Activated CD8-positive, alpha-beta T cell treated with anti-CD3 and anti-CD28 coated beads, Interleukin-2, amount 10 ng/mL, durations not matched to agents 7 days and 5 days (primary cell): ENCODE results near the gene PCDH15. TPM values are rescaled to one million over a fixed set of nuclear protein-coding genes. Genes with fewer than 3 reads are reported as not detected.

Experiments used
- ATAC-seq: fragments of 150-1000 bp; cut with Tn5 transposase; one replicate; pipeline ENCODE4 v1.10.0; 2021; ENCODE audit warnings: moderate library complexity
- CTCF ChIA-PET: fragments of 350-600 bp; sonication (Branson Sonifier 250); formaldehyde crosslinking; loops from one replicate; lab custom pipeline; 2021; ENCODE audit warnings: antibody characterized with exemption; lab: Charles Lee
- POLR2A ChIA-PET: fragments of 350-600 bp; sonication (Branson Sonifier 250); formaldehyde crosslinking; loops from one replicate; lab custom pipeline; 2021; ENCODE audit warnings: antibody characterized with exemption; lab: Charles Lee
- DNase-seq: peaks from one replicate; pipeline ENCODE4 v3.0.0-alpha.2; 2020
- H3K27ac Mint-ChIP-seq: one replicate; pipeline ENCODE4 v1.8.0; 2021; ENCODE audit warnings: mild to moderate bottlenecking, mixed read lengths
- H3K27me3 Mint-ChIP-seq: one replicate; pipeline ENCODE4 v1.8.0; 2021; ENCODE audit warnings: low read depth, mixed read lengths
- H3K36me3 Mint-ChIP-seq: one replicate; pipeline ENCODE4 v1.8.0; 2021; ENCODE audit warnings: low read depth, mixed read lengths
- H3K4me1 Mint-ChIP-seq: one replicate; pipeline ENCODE4 v1.8.0; 2021; ENCODE audit warnings: low read depth, mixed read lengths
- H3K4me3 Mint-ChIP-seq: one replicate; pipeline ENCODE4 v1.8.0; 2021; ENCODE audit warnings: mild to moderate bottlenecking, mixed read lengths
- H3K9me3 Mint-ChIP-seq: one replicate; pipeline ENCODE4 v1.8.0; 2022; ENCODE audit warnings: mixed read lengths; ENCODE audit not compliant: insufficient read depth
- total RNA-seq, 2 experiments: library from RNA; stranded (reverse); gene quantifications; one replicate each; pipeline ENCODE4 v1.2.3, GENCODE V29; 2021

Gene PCDH15
- total RNA-seq, 2 experiments from 2014 or later = not detected

DNA sequence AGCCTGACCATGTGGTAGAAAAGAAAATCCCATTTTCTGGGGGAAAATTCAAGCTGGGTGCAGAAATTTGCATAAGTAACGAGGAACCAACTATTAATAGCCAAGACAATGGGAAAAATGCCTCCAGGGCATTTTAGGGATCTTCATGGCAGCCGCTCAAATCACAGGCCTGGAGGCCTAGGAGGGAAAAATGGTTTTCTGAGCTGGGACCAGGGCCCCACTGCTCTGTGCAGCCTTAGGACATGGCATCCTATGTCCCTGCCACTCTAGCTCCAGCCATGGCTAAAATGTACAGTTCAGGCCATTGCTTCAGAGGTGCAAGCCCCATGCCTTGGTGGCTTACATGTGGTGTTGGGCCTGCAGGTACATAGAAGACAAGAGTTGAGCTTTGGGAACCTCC lies 459.0 kb downstream of the PCDH15 start:
- ChIA-PET POLR2A (no interaction called here), CTCF (no interaction called here)
- H3K4me1 Mint-ChIP-seq = no peaks in the 10 kb centered on the region
- H3K4me3 Mint-ChIP-seq = no peak overlapping the region
- H3K9me3 Mint-ChIP-seq = peaks cover 15% of the 10 kb centered on the region
- DNase-seq = no peak
- H3K27ac Mint-ChIP-seq = no peak overlapping the region
- ATAC-seq = no peak
- H3K27me3 Mint-ChIP-seq = no peaks in the 10 kb centered on the region
- H3K36me3 Mint-ChIP-seq = no peaks in the 10 kb centered on the region

DNA sequence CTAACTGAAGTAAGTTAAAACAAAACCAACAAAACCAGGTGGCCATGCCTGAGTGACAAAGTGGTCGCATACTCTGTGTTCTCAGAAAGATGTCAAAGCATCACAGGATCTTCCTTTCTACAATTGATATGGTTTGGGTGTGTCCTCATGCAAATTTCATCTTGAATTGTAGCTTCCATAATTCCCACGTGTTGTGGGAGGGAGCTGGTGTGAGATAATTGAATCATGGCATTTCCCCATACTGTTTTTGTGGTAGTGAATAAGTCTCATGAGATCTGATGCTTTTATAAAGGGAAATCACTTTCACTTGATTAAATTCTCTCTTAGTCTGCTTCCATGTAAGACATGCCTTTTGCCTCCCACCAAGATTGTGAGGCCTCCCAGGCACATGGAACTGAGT lies 465.7 kb downstream of the PCDH15 start:
- CTCF ChIA-PET = no interaction called here

DNA sequence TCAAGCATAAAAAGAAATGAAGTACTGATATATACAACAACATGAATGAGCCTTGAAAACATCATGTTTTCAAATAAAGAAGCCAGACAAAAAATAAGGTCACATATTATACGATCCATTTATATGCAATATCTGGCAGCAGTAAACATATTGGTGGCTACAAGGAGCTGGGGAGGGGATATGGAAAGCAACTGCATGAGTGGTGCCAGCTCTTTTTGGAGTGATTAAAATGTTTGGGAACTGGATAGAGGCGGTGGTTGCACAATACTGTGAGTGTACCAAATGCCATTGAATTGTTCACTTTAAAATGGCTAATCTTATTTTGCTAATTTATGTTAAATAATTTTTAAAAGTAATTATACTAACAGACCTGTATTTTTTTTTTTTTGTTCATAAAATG lies 481.7 kb downstream of the PCDH15 start:
- no peak for DNase-seq
- ChIA-PET CTCF (no interaction called here), POLR2A (no interaction called here)
- H3K4me1 Mint-ChIP-seq = no peaks in the 10 kb centered on the region
- no peak overlapping the region for H3K27ac Mint-ChIP-seq
- H3K9me3 Mint-ChIP-seq = peaks cover 13% of the 10 kb centered on the region
- H3K4me3 Mint-ChIP-seq = no peak overlapping the region
- ATAC-seq = no peak
- no peaks in the 10 kb centered on the region for H3K27me3 Mint-ChIP-seq
- H3K36me3 Mint-ChIP-seq = no peaks in the 10 kb centered on the region

More for the DNA sequence above, 465.7 kb downstream of the PCDH15 start:
- POLR2A ChIA-PET = no interaction called here
- Mint-ChIP-seq H3K27me3 (no peaks in the 10 kb centered on the region), H3K9me3 (peaks cover 8% of the 10 kb centered on the region), H3K27ac (no peak overlapping the region), H3K4me1 (no peaks in the 10 kb centered on the region), H3K4me3 (no peak overlapping the region), H3K36me3 (no peaks in the 10 kb centered on the region)
- DNase-seq = no peak
- no peak for ATAC-seq

DNA sequence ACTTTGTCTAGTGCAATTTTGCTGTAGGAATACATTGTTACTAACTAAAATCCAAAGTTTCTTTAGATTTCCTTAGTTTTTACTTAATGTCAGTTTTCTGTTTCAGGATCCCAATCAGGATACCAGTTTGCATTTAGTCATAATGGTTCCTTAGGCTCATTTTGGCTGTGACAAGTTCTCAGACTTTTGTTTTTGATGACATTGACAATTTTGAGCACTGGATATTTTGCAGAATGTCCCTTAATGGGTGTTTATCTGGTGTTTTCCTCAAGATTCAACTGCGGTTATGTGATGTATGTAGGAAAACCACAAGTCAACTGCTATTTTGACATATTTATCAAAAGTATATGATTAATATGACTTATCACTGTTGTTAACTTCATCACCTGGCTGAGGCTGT lies 482.6 kb downstream of the PCDH15 start:
- no peaks in the 10 kb centered on the region for H3K27me3 Mint-ChIP-seq
- H3K4me1 Mint-ChIP-seq = no peaks in the 10 kb centered on the region
- no peak for DNase-seq
- H3K4me3 Mint-ChIP-seq = no peak overlapping the region
- H3K9me3 Mint-ChIP-seq = peaks cover 9% of the 10 kb centered on the region
- ChIA-PET CTCF (no interaction called here), POLR2A (no interaction called here)
- no peak overlapping the region for H3K27ac Mint-ChIP-seq
- no peaks in the 10 kb centered on the region for H3K36me3 Mint-ChIP-seq
- ATAC-seq = no peak

DNA sequence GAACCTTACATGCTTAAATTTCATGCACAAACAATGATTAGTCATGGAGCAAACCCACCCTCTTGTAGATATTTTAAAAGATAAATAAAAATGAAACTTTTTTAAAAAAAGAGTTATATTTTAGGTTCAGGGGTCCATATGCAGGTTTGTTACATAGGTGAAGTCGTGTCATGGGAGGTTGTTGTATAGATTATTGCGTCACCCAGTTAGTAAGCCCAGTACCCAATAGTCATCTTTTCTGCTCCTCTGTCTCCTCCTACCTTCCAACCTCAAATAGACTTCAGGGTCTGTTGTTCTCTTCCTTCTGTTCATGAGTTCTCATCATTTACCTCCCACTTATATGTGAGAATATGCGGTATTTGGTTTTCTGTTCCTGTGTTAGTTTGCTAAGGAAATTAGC lies 486.6 kb downstream of the PCDH15 start:
- H3K27ac Mint-ChIP-seq = no peak overlapping the region
- POLR2A ChIA-PET = no interaction called here
- H3K36me3 Mint-ChIP-seq = no peaks in the 10 kb centered on the region
- CTCF ChIA-PET = no interaction called here
- DNase-seq (no peak), ATAC-seq (no peak)
- no peaks in the 10 kb centered on the region for H3K27me3 Mint-ChIP-seq
- no peaks in the 10 kb centered on the region for H3K4me1 Mint-ChIP-seq
- peaks cover 8% of the 10 kb centered on the region for H3K9me3 Mint-ChIP-seq
- H3K4me3 Mint-ChIP-seq = no peak overlapping the region

DNA sequence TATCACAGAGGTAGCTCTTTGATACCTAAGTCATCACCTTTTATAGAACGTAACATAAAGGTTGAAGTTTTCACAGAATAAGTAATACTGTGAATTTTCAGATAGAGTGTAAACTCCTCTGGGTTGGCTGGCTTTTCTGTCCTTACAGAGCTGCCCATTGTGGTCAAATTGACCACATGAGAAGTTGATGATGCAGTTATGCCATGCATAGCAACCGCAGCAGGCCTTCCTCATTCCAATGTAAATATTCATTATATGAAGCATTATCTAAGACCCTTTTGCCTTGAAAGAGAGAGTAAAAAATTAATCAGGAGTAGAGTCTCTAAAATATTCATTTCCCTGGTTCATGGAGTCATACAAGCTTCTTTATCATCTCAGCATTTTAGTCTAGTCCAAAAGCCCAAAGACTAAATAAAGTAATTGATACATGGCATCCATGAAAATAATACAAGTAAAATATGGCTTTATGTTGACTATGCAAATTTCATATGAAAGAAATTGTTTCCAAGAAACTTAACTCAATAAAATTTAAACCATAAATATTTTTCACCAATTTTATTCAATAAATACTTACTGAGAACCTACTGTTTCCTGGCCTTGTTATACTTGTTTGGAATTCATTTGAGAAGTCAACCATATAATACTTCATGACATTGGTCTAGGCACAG lies 516.4 kb downstream of the PCDH15 start:
- H3K9me3 Mint-ChIP-seq = peaks cover 22% of the 10 kb centered on the region
- no peak for ATAC-seq
- no peaks in the 10 kb centered on the region for H3K4me1 Mint-ChIP-seq
- DNase-seq = no peak
- H3K4me3 Mint-ChIP-seq = no peak overlapping the region
- CTCF ChIA-PET = no interaction called here
- no peak overlapping the region for H3K27ac Mint-ChIP-seq
- POLR2A ChIA-PET = no interaction called here
- H3K27me3 Mint-ChIP-seq = no peaks in the 10 kb centered on the region
- H3K36me3 Mint-ChIP-seq = no peaks in the 10 kb centered on the region

DNA sequence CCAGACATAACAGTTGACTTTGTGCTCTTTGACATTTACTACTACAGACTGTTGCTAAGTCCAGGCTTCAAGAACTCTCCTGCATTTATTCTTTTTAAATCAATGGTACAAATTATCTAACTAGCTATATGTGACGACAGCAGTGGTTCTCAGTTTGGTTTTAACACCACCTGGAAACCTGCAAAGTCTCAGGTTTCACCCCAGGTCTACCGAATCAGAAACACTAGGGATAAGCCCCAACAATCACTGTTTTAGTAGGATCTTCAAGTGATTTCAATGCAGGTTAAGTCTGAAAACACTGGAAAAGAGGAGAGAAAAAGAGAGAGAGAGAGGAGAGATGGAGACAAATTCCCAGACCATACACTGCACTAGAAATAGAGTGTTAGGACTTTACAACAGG lies 519.0 kb downstream of the PCDH15 start:
- ChIA-PET POLR2A (no interaction called here), CTCF (no interaction called here)
- H3K27me3 Mint-ChIP-seq = no peaks in the 10 kb centered on the region
- ATAC-seq (no peak), DNase-seq (no peak)
- H3K4me1 Mint-ChIP-seq = no peaks in the 10 kb centered on the region
- no peaks in the 10 kb centered on the region for H3K36me3 Mint-ChIP-seq
- H3K4me3 Mint-ChIP-seq = no peak overlapping the region
- peaks cover 9% of the 10 kb centered on the region for H3K9me3 Mint-ChIP-seq
- no peak overlapping the region for H3K27ac Mint-ChIP-seq

DNA sequence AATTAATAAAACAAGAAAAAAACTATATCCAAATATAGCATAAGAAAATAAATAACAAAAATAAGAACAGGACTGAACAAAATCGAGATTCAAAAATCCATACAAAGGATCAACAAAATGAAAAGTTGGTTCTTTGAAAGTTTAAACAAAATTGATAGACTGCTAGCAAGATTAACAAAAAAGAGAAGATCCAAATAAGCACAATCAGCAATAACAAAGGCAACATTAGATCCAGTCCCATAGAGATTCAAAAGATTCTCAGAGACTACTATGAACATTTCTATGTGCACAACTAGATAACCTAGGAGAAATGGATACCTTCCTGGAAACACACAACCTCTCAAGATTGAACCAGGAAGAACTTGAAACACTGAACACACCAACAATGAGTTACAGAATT lies 534.6 kb downstream of the PCDH15 start:
- POLR2A ChIA-PET = no interaction called here
- DNase-seq = no peak
- CTCF ChIA-PET = no interaction called here
- Mint-ChIP-seq H3K36me3 (no peaks in the 10 kb centered on the region), H3K9me3 (peaks cover 6% of the 10 kb centered on the region), H3K4me3 (no peak overlapping the region), H3K4me1 (no peaks in the 10 kb centered on the region), H3K27me3 (no peaks in the 10 kb centered on the region), H3K27ac (no peak overlapping the region)
- ATAC-seq = no peak

DNA sequence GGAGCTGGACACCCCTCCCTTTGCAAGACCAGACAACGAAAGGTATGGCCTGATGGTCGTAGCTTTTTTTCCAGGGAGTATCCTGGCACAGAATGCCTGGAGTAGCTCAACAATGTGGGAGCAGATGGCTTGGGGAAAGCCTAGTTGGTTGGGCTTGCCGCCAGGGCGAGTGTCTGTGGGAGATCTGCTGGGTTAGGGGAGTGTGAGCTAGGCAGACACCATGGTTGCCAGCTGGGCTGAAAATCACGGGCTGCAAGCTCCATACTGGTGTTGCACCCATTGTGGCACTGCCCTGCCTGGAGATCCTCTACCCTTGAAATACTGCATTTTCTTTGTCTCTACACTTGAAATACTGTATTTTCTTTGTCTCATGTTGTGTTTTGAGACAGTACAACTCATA lies 538.3 kb downstream of the PCDH15 start:
- H3K27ac Mint-ChIP-seq = no peak overlapping the region
- no peaks in the 10 kb centered on the region for H3K4me1 Mint-ChIP-seq
- peaks cover 6% of the 10 kb centered on the region for H3K9me3 Mint-ChIP-seq
- ChIA-PET CTCF (no interaction called here), POLR2A (no interaction called here)
- no peak overlapping the region for H3K4me3 Mint-ChIP-seq
- ATAC-seq (no peak), DNase-seq (no peak)
- no peaks in the 10 kb centered on the region for H3K27me3 Mint-ChIP-seq
- no peaks in the 10 kb centered on the region for H3K36me3 Mint-ChIP-seq

DNA sequence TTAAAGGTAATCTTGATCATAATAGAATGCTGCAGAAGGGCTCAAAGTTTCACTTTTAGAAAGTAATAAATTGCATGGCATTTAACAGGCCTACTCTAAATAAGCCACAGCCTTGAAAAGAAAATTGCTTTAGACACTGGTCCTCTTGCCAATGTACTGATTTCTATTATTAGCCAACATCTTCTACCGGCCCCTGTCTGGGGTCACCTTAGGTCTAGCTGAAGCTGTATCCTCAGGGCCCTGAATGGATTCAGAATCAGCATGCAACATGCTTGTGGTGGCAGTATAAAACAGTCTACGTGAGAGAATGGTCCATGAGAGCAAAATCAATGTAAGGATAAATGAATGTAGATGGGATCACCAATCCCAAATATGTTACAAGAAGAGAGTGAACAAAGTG lies 541.9 kb downstream of the PCDH15 start:
- no peak for ATAC-seq
- Mint-ChIP-seq H3K9me3 (no peaks in the 10 kb centered on the region), H3K27ac (no peak overlapping the region), H3K36me3 (no peaks in the 10 kb centered on the region), H3K4me3 (no peak overlapping the region), H3K4me1 (no peaks in the 10 kb centered on the region), H3K27me3 (no peaks in the 10 kb centered on the region)
- no peak for DNase-seq
- POLR2A ChIA-PET = no interaction called here
- CTCF ChIA-PET = no interaction called here

DNA sequence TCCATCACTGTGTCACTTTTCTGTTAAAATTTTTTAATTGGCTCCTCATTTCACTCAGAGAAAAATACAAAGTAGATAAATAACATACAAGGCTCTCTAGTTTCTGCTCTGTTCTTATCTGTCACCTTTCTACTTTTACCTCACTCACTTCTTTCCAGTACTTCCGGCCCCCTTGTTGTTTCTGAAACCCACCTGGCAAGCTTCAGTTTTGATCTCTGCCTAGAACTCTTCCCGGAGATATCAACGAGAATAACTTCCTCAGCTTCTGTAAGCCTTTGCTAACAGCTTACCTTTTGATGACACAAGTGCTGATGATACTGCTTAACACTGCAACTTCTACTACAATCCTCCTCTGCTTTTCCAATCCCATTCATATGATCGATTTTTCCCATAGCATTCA lies 566.2 kb downstream of the PCDH15 start:
- peaks cover 24% of the 10 kb centered on the region for H3K9me3 Mint-ChIP-seq
- ATAC-seq = no peak
- no peaks in the 10 kb centered on the region for H3K27me3 Mint-ChIP-seq
- no peak overlapping the region for H3K27ac Mint-ChIP-seq
- H3K36me3 Mint-ChIP-seq = no peaks in the 10 kb centered on the region
- CTCF ChIA-PET = no interaction called here
- H3K4me3 Mint-ChIP-seq = no peak overlapping the region
- POLR2A ChIA-PET = no interaction called here
- DNase-seq = no peak
- no peaks in the 10 kb centered on the region for H3K4me1 Mint-ChIP-seq

DNA sequence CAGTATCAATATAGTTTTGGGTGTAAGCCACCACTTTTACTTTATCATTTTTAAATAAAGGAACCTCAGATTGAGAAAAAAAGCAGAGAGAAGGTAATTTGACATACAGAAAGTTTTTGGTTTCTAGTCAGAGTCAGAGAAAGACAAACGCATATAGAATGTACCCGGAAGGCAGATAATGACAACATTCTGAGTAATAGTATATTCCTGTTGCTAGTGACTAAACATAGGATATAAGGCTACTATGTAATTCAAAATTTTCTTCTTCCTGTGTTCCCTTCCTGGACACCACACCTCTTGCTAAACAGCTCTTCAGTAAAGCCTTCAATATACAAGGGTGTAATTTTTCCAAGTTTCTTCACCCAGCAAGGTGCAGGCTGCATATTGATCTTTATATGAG lies 597.6 kb downstream of the PCDH15 start:
- no peak overlapping the region for H3K4me3 Mint-ChIP-seq
- ChIA-PET POLR2A (no interaction called here), CTCF (no interaction called here)
- peaks cover 3% of the 10 kb centered on the region for H3K9me3 Mint-ChIP-seq
- H3K36me3 Mint-ChIP-seq = no peaks in the 10 kb centered on the region
- H3K27me3 Mint-ChIP-seq = no peaks in the 10 kb centered on the region
- H3K4me1 Mint-ChIP-seq = no peaks in the 10 kb centered on the region
- no peak overlapping the region for H3K27ac Mint-ChIP-seq
- ATAC-seq (no peak), DNase-seq (no peak)

DNA sequence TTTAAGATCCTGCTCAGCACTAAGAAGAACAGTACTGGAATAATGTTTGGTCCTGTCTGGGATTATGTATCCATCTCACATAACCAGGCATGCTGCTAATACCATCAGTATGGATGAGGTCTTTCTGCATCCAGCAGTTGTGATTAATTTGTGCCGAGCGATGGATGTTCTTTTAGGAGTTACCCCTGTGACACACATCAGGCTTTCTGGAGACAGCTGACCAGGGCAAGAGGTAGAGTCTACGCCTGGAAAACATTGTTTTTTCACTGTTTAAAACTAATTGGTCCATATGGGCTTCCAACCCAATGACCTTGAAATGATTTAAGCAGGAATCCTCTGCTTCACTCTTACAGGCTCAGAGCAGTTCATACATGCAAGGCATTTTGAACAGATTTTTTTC lies 603.0 kb downstream of the PCDH15 start:
- Mint-ChIP-seq H3K4me1 (no peaks in the 10 kb centered on the region), H3K27me3 (no peaks in the 10 kb centered on the region), H3K36me3 (no peaks in the 10 kb centered on the region), H3K4me3 (no peak overlapping the region), H3K9me3 (peaks cover 3% of the 10 kb centered on the region), H3K27ac (no peak overlapping the region)
- ChIA-PET POLR2A (no interaction called here), CTCF (no interaction called here)
- DNase-seq (no peak), ATAC-seq (no peak)
